GM18870 (cell line): Measurements from ENCODE around the gene THSD1.
A peak's percentile ranks its signal among the peaks of the same experiment; 100 is the strongest.

Experiments
- ATAC-seq: cut with Tn5 transposase; IDR thresholded peaks from one replicate; pipeline ENCODE4 v1.9.1; 2021; ENCODE audit warnings: moderate library complexity; ENCODE audit not compliant: unreplicated experiment

THSD1 gene, protein sequence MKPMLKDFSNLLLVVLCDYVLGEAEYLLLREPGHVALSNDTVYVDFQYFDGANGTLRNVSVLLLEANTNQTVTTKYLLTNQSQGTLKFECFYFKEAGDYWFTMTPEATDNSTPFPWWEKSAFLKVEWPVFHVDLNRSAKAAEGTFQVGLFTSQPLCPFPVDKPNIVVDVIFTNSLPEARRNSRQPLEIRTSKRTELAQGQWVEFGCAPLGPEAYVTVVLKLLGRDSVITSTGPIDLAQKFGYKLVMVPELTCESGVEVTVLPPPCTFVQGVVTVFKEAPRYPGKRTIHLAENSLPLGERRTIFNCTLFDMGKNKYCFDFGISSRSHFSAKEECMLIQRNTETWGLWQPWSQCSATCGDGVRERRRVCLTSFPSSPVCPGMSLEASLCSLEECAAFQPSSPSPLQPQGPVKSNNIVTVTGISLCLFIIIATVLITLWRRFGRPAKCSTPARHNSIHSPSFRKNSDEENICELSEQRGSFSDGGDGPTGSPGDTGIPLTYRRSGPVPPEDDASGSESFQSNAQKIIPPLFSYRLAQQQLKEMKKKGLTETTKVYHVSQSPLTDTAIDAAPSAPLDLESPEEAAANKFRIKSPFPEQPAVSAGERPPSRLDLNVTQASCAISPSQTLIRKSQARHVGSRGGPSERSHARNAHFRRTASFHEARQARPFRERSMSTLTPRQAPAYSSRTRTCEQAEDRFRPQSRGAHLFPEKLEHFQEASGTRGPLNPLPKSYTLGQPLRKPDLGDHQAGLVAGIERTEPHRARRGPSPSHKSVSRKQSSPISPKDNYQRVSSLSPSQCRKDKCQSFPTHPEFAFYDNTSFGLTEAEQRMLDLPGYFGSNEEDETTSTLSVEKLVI

DNA sequence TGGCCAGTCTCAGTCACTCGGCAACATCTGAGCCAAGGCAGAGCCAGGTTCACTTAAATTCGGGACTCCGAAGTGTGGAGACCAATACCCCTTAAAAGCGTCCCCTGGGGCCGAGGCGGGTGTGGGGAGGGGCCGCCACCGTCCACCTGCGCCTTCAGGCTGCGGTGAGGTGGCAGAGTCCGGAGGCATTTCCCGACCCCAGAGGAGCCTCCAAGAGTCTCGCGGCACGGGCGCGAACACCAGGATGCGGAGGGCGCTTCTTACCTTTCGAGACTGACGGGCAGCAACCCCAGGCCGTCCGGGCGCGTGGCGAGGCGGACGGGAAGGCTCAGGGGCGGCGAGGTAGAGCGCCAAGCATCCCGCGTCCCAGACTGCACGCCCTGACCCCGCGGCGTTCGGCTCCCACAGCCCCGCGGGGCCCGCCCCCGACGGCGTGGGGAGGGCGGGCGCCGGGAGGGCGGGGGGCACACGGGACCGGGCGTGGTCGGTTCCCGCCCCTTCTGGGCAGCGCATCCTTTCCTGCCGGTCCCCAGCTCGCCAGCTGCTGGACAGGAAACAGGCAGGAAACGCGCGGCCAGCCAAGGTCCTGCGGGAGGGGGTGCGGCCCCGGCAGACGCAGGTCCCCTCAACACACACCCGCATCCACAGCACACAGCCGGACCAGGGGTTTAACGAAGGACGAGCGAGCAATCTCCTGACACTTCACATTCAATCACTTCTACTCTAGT, at the start of gene THSD1:
Gene THSD1 (minus strand): TSS at position 406 of the 728 bp plus-strand sequence. CDS start 3,572 bp downstream, outside the sequence.
- ATAC-seq = no peak

DNA sequence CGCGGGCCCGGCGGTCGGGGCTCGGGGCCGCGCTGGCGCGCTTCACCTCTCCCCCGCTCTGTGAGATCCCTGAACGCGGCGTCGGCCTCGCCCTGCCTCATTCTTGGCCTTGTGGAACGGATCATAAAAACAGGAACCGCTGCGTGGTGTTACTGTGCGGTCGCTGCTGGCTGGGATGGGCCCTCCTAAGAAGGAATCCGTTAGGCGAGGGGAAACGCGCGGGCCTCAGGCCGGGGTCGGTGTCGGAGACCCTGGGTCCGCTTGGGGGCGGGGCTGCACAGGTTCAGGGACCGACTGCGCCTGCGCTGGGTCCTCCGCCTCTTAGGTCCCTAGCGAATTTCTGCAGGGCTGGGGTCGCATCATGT, 49.7 kb upstream of the THSD1 start:
- peak; percentile 18 for ATAC-seq

DNA sequence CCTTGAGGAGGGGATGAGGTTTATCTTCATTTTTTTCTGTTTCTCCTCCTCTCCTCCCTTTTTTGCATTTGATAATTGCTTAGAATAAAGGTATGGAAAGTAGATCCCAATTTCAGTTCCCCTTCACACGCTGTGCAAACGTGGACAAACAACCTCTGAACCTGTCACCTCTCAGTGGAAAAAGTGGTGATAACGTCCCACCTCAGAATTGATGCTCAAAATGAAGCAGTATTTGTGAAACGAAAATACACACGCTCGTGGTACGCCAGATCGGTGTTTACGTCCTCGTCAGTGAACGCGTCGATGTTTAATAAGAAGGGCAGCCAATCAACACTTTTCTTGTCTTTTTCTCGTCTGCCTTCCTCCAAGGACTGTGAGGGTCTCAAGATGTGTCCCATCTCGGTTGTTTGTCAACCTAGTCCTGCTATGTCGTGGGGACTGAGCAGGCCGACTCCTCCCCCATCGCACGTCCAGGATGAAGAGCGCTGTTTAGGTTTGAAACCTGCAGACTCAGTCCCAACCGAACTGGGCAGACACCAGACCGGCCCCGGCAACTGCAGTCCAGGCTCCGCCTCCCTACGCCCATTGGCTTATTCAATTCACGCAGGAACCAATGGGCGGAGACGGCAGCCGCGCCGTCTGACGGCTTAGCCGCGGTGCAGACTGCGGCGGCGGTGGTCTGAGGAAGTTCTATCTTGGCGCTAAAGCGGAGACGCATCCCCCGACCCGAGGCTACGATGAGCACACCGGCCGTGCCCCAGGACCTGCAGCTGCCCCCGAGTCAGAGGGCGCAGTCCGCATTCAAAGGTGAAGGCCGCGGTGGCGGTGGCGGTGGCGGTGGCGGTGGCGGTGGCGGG, 49.1 kb upstream of the THSD1 start, which contains the start of gene CKAP2:
Gene CKAP2 (plus strand): TSS at position 659 of the 857 bp plus-strand sequence. CDS start 79 bp downstream, at position 738.
- peak; percentile 69 for ATAC-seq

DNA sequence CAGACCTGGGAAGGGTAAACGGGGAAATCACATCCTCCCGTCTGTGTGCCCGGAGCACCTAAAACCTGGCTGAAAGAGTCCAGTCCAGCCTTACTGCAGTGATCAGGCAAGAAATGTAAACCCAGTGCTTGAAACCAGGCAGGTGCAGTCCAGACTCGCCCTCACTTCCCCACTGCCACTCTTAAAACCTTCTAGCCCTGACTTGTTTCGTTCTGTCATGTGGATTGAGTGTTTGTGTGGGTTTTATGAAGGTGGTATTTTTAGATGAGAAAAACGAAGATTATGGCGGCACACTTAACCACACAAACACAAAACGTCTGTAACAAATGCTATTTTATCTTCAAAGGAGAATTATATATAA, 48.5 kb upstream of the THSD1 start:
- ATAC-seq = peak; percentile 33

DNA sequence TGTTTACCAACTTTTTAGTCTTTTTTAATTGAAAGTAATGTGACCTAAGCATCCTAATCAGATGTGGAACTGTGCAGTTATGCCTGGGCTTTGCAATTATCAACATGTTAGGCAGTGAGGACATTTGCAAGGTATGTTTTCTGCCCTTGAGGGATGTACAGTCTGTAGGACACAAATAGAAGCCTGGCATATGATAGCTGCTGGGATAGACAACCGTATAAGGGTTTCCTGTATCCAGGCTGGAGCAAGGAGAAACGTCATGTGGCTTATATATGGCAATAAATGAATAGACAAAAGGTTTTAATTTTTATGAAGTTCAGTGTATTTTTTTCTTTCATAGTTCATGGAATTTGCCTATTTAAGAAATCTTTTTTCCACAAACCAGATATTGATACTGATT, 46.5 kb upstream of the THSD1 start:
- no peak for ATAC-seq

DNA sequence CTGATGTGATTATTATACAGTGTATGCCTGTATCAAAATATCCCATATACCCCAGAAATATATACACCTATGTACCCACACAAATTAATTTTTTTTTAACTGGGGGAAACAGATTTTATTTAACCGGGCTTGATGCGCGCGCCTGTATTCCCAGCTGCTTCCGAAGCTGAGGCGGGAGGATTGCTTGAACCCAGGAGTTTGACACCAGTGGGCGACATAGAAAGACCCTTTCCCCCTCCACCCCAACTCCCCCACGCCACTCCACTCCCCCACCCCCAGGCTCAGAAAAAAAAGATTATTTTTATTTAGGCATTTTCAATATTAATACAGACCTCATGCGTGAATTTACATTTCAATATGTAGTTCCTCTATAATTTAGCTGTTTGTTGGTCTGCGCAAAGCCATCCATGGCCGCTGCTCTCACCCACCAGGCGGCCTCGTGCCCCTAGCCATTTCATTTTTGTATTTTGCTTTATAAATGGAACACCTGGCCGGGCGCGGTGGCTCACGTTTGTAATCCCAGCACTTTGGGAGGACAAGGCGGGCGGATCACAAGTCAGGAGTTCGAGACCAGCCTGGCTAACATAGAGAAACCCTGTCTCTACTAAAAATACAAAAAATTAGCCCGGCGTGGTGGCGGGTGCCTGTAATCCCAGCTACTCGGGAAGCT, 45.3 kb upstream of the THSD1 start:
- ATAC-seq = no peak

DNA sequence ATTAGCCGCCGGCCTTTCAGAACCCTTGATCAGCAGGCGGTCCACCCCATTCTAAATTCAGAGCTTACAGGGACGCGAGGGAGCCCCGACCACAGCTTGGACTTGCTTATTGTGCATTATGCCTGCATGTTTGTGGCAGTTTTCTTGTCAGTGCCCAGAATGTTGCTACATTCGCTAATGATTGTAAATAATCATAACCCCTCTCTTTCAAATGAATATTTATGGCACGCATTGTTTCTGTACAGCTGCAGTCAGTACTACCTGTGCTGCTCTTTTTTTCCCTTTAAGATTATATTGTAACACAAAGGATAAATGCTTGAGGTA, 44.8 kb upstream of the THSD1 start:
- ATAC-seq = no peak

DNA sequence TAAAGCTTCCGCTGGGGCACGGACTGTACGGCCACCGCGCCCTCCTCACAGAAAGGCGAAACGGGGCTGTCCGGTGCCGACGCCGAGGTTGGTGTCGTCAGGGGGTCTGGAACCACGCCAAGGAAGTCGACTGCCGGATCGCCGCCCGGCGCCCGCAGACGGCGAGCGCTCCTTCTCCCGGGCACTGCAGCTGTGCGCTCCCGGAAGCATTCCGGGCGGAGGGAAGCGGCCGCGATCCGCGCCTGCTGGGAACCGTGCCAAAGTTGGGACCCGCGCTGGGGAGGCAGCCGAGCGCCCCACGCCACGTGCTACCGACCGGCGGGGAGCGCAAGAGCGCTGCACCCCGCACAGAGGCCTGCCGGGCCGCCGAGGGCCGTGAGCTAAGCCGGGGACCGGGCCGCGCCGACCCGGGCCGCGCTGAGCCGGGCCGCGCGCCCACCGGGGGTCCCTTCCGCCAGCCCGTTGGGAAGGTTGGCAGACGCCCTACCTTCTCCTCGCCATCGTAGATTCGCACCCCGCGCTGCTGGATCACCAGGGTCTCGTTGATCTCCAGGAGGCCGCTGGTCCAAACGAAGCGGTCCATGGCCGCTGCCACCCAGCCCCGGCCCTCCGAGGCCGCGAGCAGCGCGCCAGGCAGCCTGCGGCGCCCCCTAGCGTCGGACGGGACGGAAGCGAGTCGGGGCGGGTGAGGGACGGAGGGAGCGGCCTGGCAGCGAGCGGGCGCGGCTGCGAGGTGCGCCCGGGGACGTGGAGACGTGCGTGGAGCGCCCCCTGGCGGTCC, 44.2 kb upstream of the THSD1 start, which contains the start of gene VPS36:
Gene VPS36 (minus strand): TSS at position 623 of the 781 bp plus-strand sequence. CDS start 40 bp downstream, at position 583.
- peak; percentile 45 for ATAC-seq

DNA sequence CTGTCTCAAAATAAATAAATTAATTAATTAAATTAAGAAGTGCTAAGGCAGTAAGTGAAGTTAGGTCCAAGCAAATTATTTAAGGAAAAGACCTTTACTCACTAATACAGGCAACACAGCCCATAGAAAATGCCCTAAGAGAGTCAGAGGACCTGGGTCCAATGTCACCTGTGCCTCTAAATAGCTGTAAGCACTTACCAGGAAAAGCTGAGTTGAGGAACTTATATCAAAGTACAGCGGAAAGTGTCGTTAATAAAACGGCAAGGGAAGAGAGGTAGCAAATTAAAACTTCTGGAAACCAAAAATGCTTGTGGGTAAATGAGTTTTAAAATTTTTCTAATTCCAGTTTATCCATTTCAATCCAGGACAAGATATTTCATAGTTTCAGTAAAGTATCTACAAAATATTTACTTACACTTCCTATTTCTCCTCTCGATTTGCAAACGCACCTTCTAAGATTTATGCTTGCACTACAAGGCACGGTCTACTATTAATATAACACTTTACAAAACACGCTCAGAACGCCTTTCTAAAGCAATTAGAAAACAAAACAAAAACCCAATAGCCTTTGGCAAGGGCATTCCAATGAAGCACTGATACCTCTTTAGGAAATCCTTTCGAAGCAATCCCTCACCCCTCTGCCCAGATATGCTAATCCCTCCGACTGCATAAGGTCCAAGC, 43.5 kb upstream of the THSD1 start:
- ATAC-seq = peak; percentile 7

DNA sequence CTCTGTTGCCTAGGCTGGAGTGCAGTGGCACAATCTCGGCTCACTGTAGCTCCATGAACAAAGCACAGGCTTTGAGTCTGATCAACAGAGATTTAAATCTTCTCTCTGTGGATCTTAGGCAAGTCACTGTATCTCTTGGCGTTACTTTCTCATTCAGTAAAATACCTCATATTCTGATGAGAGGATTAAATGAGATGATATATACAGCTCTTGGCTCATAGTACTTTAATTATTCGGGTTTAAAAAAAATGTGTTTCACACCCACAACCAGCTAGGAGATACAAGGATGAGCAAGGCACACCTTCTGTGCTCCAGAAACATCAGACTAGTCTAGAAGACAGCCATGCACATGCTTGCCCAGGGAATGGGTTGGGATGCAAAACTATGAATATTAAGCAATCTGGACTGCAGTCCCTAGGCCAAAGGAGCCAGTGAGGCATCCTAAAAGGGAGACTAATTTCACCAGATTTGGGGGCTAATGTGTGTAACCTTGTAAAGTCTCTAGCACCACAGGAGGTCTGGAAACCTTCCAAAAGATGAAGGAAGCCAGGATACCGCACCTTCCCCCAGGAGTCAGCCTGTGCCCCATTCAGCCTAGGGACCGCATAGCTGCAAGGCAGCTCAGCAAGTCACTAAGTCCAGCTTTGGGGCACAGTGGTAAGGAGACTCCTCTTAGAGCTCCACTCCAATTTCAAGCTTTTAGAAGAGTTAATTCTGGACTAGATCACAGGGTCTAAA, 42.0 kb upstream of the THSD1 start:
- ATAC-seq = no peak

DNA sequence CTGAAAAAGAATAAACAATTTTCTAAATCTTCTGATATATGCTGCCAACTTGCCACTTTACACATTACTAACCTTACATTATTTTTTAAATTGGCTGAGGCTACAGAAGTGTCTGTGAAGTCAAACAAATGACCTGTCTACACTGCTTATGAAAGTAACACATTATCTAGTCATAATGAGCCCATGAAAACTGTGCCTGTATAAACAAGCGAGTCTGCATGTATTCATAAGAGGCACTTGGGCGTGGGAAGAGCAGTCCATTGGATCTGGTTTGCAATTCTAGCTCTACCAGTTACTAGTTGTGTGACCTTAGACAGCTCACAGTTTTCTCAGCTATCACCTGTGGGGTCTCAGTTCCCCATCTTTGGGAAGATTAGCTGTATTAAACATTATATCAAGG, 41.4 kb upstream of the THSD1 start:
- ATAC-seq = no peak

DNA sequence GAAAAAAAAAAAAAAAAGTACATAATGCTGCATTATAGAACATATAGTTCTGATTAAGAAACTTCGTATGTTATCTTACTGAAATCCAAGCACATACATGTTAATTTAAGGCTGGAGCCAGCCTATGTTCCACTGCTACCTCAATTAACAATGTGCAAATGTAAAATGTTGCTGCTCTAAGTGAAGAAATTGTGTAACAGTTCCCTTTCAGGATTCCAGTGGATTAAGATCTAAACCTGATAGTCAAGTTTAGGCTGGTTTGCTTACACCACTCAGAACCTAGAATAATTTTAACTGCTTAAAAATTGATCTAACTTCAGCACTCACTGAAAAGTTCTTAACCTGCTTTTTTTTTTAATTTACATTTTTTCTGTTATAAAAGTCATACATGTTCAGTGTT, 40.3 kb upstream of the THSD1 start:
- ATAC-seq = no peak

DNA sequence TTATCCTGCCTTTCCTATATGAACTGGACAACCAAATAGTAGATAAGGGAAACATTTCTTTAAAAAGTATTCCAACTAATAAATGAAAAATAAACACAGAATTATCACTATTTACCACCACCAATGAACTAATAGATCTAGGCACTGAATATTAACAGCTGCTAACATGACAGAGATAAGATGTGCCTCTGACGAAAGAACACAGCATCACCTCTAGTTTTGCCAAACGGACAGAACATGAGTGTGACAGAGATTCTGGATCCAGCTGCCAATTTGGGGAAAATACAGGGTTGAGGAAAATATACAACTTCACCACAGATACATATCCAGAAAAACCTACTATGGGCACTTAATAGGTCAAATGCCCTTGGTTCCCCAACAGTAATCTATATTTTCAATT, 26.5 kb upstream of the THSD1 start:
- ATAC-seq = no peak

DNA sequence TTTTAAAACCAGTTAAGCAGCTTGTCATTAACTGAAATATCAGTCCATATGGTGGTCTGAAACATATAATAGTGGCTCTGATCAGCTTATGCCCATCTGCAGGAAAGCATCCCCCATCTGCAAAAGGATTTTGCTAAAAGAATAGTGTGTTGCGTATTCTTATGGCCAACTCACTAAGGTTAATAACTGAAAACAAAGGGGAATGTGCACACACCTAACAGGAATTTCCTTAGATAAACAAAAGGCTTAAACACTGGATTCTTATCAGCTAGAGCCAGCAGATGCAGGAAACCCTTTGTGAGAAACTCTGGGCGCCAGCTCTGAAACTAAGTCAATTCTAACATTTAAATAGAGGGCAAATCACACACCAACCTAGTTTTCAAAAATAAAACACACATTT, 22.3 kb upstream of the THSD1 start:
- ATAC-seq = no peak

DNA sequence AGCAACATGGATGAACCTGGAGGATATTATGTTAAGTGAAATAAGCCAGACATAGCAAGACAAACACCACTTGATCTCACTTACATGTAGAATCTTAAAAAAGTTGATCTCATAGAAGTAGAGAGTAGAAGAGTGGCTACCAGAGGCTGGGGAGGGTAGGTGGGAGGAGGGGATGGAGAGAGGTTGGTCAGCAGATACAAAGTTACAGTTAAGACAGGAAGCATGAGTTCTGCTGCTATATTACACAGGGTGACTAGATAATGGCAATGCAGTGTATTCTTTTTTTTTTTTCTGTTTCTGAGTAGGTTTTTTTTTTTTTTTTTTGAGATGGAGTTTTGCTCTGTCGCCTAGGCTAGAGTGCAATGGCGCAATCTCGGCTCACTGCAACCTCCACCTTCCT, 15.2 kb upstream of the THSD1 start:
- no peak for ATAC-seq

DNA sequence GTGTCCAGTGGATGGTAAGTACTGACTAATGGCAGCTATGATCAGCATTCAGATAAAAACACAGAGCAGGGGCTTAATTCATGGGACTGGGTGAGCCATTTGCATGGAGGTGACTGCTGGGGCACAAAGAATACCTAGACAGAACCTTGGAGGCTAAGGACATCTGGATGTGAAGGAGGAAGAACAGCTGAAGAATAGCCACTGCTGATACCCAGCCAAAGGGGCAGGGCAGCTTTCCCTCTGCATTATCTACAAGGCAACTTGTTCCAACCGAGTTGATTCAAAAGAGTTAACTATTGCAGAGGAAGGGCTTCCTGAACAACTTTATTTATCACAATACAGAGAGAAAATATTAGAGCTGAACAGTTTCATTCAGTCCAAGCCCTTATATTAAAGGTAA, 13.1 kb upstream of the THSD1 start:
- ATAC-seq = no peak

DNA sequence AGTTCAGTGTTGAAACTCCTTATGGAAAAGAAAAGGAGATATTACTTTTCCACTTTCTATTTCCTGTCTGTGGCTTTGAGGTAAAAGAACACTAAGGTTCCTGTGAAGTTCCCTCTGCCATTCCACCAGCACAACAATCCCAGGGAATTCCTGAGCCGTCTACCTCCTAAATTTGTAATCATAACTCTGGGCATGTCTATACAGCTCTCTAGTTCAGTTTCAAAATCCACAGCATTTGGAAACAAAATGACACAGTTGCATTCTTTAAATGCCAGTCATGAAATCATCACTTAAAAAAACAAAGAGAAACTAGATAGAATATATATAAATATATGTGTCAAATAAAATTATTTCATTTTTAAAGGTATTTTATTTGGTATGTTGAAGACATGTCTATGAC, 9.0 kb upstream of the THSD1 start:
- no peak for ATAC-seq

DNA sequence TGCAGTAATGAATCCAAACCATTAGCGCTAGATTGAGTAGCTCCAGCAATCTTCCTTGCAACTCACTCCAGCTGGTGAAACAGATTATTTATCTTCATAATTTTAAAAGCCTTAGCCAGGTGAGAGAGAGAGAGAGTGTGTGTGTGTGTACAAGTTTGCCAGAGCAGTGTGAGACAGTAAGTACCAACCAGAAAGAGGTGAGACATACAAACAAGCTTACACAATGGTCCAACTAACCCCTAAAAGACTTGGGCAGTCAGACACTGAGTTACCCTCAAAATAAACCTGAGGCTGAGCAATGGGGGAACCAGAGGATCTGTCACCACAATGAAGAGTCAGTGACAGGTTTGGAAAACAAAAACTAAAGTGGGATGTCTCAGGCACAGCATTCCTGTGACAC, 8.1 kb upstream of the THSD1 start:
- ATAC-seq = no peak
